B cell (primary cell): ENCODE data around the gene TMBIM1. TPM values are rescaled to one million over a fixed set of nuclear protein-coding genes. Genes with fewer than 3 reads are reported as not detected.
"Not testable (repeated sequence)": the region's sequence is repeated elsewhere in the genome, so short reads cannot be mapped to it uniquely, and the experiment has no call there.

ENCODE experiments used
- ATAC-seq: fragments of 200-7000 bp; cut with Tn5 transposase; one replicate; pipeline ENCODE4 v1.10.0; 2021; ENCODE audit warnings: low read depth, mild to moderate bottlenecking, moderate number of reproducible peaks, moderate library complexity
- CTCF ChIA-PET: fragments of 350-600 bp; sonication (Branson Sonifier 250); formaldehyde crosslinking; loops from one replicate; lab custom pipeline; 2021; ENCODE audit warnings: antibody characterized with exemption, inconsistent platforms; lab: Charles Lee
- POLR2A ChIA-PET: fragments of 350-600 bp; sonication (Branson Sonifier 250); formaldehyde crosslinking; loops from one replicate; lab custom pipeline; 2021; ENCODE audit warnings: antibody characterized with exemption; lab: Charles Lee
- DNase-seq: peaks from one replicate; pipeline ENCODE4 v3.0.0; 2013
- H2AFZ ChIP-seq: 2 replicates; pipeline ENCODE4 v1.6.1; 2012; ENCODE audit warnings: mild to moderate bottlenecking, low read depth, low read length; ENCODE audit not compliant: insufficient read depth, poor library complexity, severe bottlenecking
- H3K27ac ChIP-seq, 2 donors: 1 replicate in 1 of 2; 2 replicates in 1 of 2; pipeline ENCODE4 v1.5.1; 2012 to 2013; ENCODE audit warnings: low read length in 2 of 2, mild to moderate bottlenecking in 2 of 2, moderate library complexity in 1 of 2
- H3K27me3 ChIP-seq, 4 experiments: fragments of 200-600 bp in 1 of 4; sonication (generic) in 1 of 4; replicated peaks in 1 of 4; 1 replicate in 2 of 4; 2 replicates in 2 of 4; pipeline versions ENCODE4 v1.6.1 to v1.7.0; 2013 to 2016; ENCODE audit warnings: low read length in 3 of 4, mild to moderate bottlenecking in 2 of 4, mixed read lengths in 1 of 4, moderate library complexity in 1 of 4; ENCODE audit not compliant: insufficient read depth in 4 of 4, control insufficient read depth in 3 of 4; ENCODE audit errors: control extremely low read depth in 1 of 4
- H3K36me3 ChIP-seq, 2 experiments: replicated peaks in 1 of 2; 1 replicate in 1 of 2; 2 replicates in 1 of 2; pipeline versions ENCODE4 v1.6.1 to v1.7.1; 2013; ENCODE audit warnings: low read length in 1 of 2; ENCODE audit not compliant: insufficient read depth in 2 of 2, control insufficient read depth in 1 of 2; ENCODE audit errors: control extremely low read depth in 1 of 2, extremely low read depth in 1 of 2
- H3K4me1 ChIP-seq, 2 donors: fragments of 200-600 bp in 1 of 2; sonication (generic) in 1 of 2; 1 replicate in 1 of 2; 2 replicates in 1 of 2; pipeline versions ENCODE4 v1.5.1 to v1.6.1; 2013 to 2017; ENCODE audit warnings: low read length in 2 of 2; ENCODE audit not compliant: control insufficient read depth in 2 of 2, insufficient read depth in 2 of 2
- H3K4me2 ChIP-seq: replicated peaks from 2 replicates; pipeline ENCODE3; 2012; ENCODE audit warnings: mild to moderate bottlenecking, low read depth, low read length; ENCODE audit not compliant: poor library complexity, severe bottlenecking
- H3K4me3 ChIP-seq, 5 experiments: fragments of 200-600 bp in 1 of 5; sonication (generic) in 1 of 5; 1 replicate in 3 of 5; 2 replicates in 2 of 5; pipeline versions ENCODE4 v1.5.1 to v1.7.0; 2011 to 2016; ENCODE audit warnings: low read length in 4 of 5, mild to moderate bottlenecking in 4 of 5, low read depth in 2 of 5, control low read depth in 1 of 5, moderate library complexity in 1 of 5; ENCODE audit not compliant: insufficient read depth in 1 of 5; ENCODE audit errors: control extremely low read depth in 1 of 5, extremely low read depth in 1 of 5
- H3K79me2 ChIP-seq: fragments of 200-600 bp; sonication (generic); one replicate; pipeline ENCODE4 v1.6.0; 2016; ENCODE audit warnings: low read length; ENCODE audit not compliant: control insufficient read depth, insufficient read depth
- H3K9ac ChIP-seq: fragments of 200-600 bp; sonication (generic); 2 replicates; pipeline ENCODE4 v1.6.1; 2017; ENCODE audit warnings: mild to moderate bottlenecking, low read length, moderate library complexity
- H3K9me3 ChIP-seq, 3 donors: one replicate each; pipeline versions ENCODE4 v1.6.1 to v1.7.1; 2013; ENCODE audit warnings: low read length in 2 of 3; ENCODE audit not compliant: control insufficient read depth in 2 of 3, insufficient read depth in 1 of 3; ENCODE audit errors: control extremely low read depth in 1 of 3
- H4K20me1 ChIP-seq: 2 replicates; pipeline ENCODE4 v1.6.0; 2012; ENCODE audit warnings: mild to moderate bottlenecking, low read length; ENCODE audit not compliant: insufficient read depth, control insufficient read depth, poor library complexity, severe bottlenecking
- H3K27ac Mint-ChIP-seq: one replicate; pipeline ENCODE4 v1.8.0; 2021; ENCODE audit warnings: mixed read lengths
- H3K27me3 Mint-ChIP-seq: one replicate; pipeline ENCODE4 v1.8.0; 2021; ENCODE audit warnings: mixed read lengths
- H3K4me1 Mint-ChIP-seq: one replicate; pipeline ENCODE4 v1.8.0; 2021; ENCODE audit warnings: mixed read lengths
- H3K4me3 Mint-ChIP-seq: one replicate; pipeline ENCODE4 v1.8.0; 2021; ENCODE audit warnings: mixed read lengths
- H3K9me3 Mint-ChIP-seq: one replicate; pipeline ENCODE4 v1.8.0; 2022; ENCODE audit warnings: mixed read lengths; ENCODE audit not compliant: insufficient read depth
- CTCF ChIP-seq: fragments of 200-600 bp; IDR thresholded peaks from one replicate; pipeline ENCODE4 v1.8.0; 2022; ENCODE audit warnings: antibody characterized with exemption, mild to moderate bottlenecking
- EZH2 ChIP-seq: IDR thresholded peaks from 2 replicates; pipeline ENCODE4 v1.6.1; 2012; ENCODE audit warnings: borderline replicate concordance, low read depth, mild to moderate bottlenecking, moderate library complexity, low read length; ENCODE audit not compliant: insufficient read depth, poor library complexity, severe bottlenecking
- WGBS: methylation state at CpG from one replicate; pipeline ENCODE4 v1.1.5; 2013; ENCODE audit warnings: missing lambda C conversion rate; ENCODE audit not compliant: insufficient coverage; 5-methylcytosine and 5-hydroxymethylcytosine counted together
- intact Hi-C: fragments of 100-400 bp; cut with micrococcal nuclease; formaldehyde crosslinking; loops from one replicate; pipeline ENCODE4 v1.10.0; 2022
- polyA plus RNA-seq: library from polyadenylated mRNA; depleted of rRNA; stranded (reverse); fragments of >200 nt; gene quantifications from 2 replicates; pipeline ENCODE4 v1.2.3, GENCODE V29; 2012
- total RNA-seq, 2 donors: library from RNA; stranded (reverse); fragments of 120-200 nt in 1 of 2; gene quantifications; 1 replicate in 1 of 2; 2 replicates in 1 of 2; pipeline versions ENCODE4 v1.2.3 to v1.2.4, GENCODE V29; 2013 to 2022

TMBIM1 gene
- total and polyA plus RNA-seq, 2 donors (not counting 1 experiment from before 2014, with no cell fraction given), result 68.7 to 137 TPM

GRCh38 chr2:218313356-218313755, 21.1 kb upstream of the TMBIM1 start:
- no peaks in the 10 kb centered on the region for H3K36me3 ChIP-seq
- H3K4me1 Mint-ChIP-seq, result peaks cover 5% of the 10 kb centered on the region
- H3K79me2 ChIP-seq, result no peaks in the 10 kb centered on the region
- no peak for TF ChIP-seq EZH2
- no peak for TF ChIP-seq CTCF
- intact Hi-C loops, result no loop called here
- H2AFZ ChIP-seq, result no peak overlapping the region
- no peak overlapping the region for H3K4me3 Mint-ChIP-seq
- H3K4me2 ChIP-seq, result no peak overlapping the region
- CTCF ChIA-PET, result no interaction called here
- ATAC-seq, result no peak
- DNase-seq, result no peak
- H3K9me3 Mint-ChIP-seq, result no peaks in the 10 kb centered on the region
- no peak overlapping the region for H3K4me3 ChIP-seq
- H3K27ac ChIP-seq, result no peak overlapping the region
- H3K4me1 ChIP-seq, result no peaks in the 10 kb centered on the region
- no peak overlapping the region for H3K9ac ChIP-seq
- WGBS, result no CpG with 5 or more reads among the region's 1 CpG
- POLR2A ChIA-PET, result no interaction called here
- H3K27me3 Mint-ChIP-seq, result no peaks in the 10 kb centered on the region
- no peaks in the 10 kb centered on the region for H4K20me1 ChIP-seq
- H3K9me3 ChIP-seq, result no peaks in the 10 kb centered on the region
- H3K27me3 ChIP-seq, result no peaks in the 10 kb centered on the region
- no peak overlapping the region for H3K27ac Mint-ChIP-seq

GRCh38 chr2:218312267-218312756, 20.0 kb upstream of the TMBIM1 start:
- Mint-ChIP-seq H3K27me3 (no peaks in the 10 kb centered on the region), H3K27ac (no peak overlapping the region), H3K9me3 (no peaks in the 10 kb centered on the region), H3K4me3 (no peak overlapping the region), H3K4me1 (peaks cover 5% of the 10 kb centered on the region)
- no CpG with 5 or more reads among the region's 2 CpGs for WGBS
- H3K36me3 ChIP-seq, result no peaks in the 10 kb centered on the region
- no peaks in the 10 kb centered on the region for H3K4me1 ChIP-seq
- H3K27ac ChIP-seq, result no peak overlapping the region
- CTCF ChIA-PET, result interaction anchor here (0.7 kb wide), 1 partner anchor 10 kb away, joined by 3 read pairs; no protein-coding TSS in a partner anchor
- H2AFZ ChIP-seq, result no peak overlapping the region
- intact Hi-C loops, result no loop called here
- no peaks in the 10 kb centered on the region for H3K9me3 ChIP-seq
- POLR2A ChIA-PET, result no interaction called here
- no peaks in the 10 kb centered on the region for H3K27me3 ChIP-seq
- ATAC-seq (no peak), DNase-seq (no peak)
- H3K4me3 ChIP-seq, result no peak overlapping the region
- H3K4me2 ChIP-seq, result no peak overlapping the region
- H4K20me1 ChIP-seq, result no peaks in the 10 kb centered on the region
- TF ChIP-seq CTCF, result no peak
- no peak for TF ChIP-seq EZH2
- no peaks in the 10 kb centered on the region for H3K79me2 ChIP-seq
- no peak overlapping the region for H3K9ac ChIP-seq

GRCh38 chr2:218311541-218312266, 19.4 kb upstream of the TMBIM1 start:
- H3K9me3 ChIP-seq, H3K27ac Mint-ChIP-seq, H3K27me3 Mint-ChIP-seq, intact Hi-C loops, H3K79me2 ChIP-seq, H3K27me3 ChIP-seq, ATAC-seq, H3K4me2 ChIP-seq, POLR2A ChIA-PET, H3K4me1 ChIP-seq, H3K9me3 Mint-ChIP-seq, H4K20me1 ChIP-seq, H3K27ac ChIP-seq, H3K4me3 Mint-ChIP-seq, H3K36me3 ChIP-seq, H3K9ac ChIP-seq, H2AFZ ChIP-seq, H3K4me1 Mint-ChIP-seq, H3K4me3 ChIP-seq, DNase-seq: not testable (repeated sequence)
- CTCF ChIA-PET, result interaction anchor here (0.7 kb wide), 1 partner anchor 10 kb away, joined by 3 read pairs; no protein-coding TSS in a partner anchor
- WGBS, result 94% methylated on average over 2 of the region's 11 CpGs
